ENCODE measurements around the gene REV1. TPM values are rescaled to one million over a fixed set of nuclear protein-coding genes. Genes with fewer than 3 reads are reported as not detected.

Gene REV1
- total and polyA plus RNA-seq, 2 donors (not counting 3 experiments of a cell fraction or from before 2014, with no cell fraction given), result 16.6 to 50.3 TPM

- FAIRE-seq (no peak), DNase-seq (ENCODE audit: low read depth, low spot score) (no peak)
- H2AFZ ChIP-seq (ENCODE audit: low read depth, low read length), result no peak overlapping the region
- H3K27ac ChIP-seq (ENCODE audit: insufficient read depth, low read depth, low read length), result no peak overlapping the region
- no peaks in the 10 kb centered on the region for H3K79me2 ChIP-seq (ENCODE audit: control insufficient read depth, insufficient read depth, low read length)
- H3K9me1 ChIP-seq (replicated peaks; ENCODE audit: control insufficient read depth, extremely low read depth, insufficient read depth, low read length), result no peaks in the 10 kb centered on the region
- H4K20me1 ChIP-seq (replicated peaks; ENCODE audit: control insufficient read depth, extremely low read depth, insufficient read depth, low read length), result no peaks in the 10 kb centered on the region
- TF ChIP-seq FOS (IDR thresholded peaks at IDR 0.05; ENCODE audit: borderline replicate concordance, insufficient read depth, low read length), result no peak
- TF ChIP-seq CTCF (IDR thresholded peaks at IDR 0.05; ENCODE audit: extremely low read depth in 1 of 2, insufficient read depth in 1 of 2, low read depth in 1 of 2, low read length in 2 of 2), result no peak
- no peak for TF ChIP-seq POLR2A (IDR thresholded peaks at IDR 0.05; ENCODE audit: low read depth, low read length)
- no peaks in the 10 kb centered on the region for H3K4me1 ChIP-seq (ENCODE audit: control insufficient read depth, extremely low read depth, insufficient read depth, low read length)
- no peak overlapping the region for H3K4me3 ChIP-seq (replicated peaks in 1 of 3; ENCODE audit: insufficient read depth in 1 of 3, low read depth in 1 of 3, low read length in 3 of 3)
- no peak overlapping the region for H3K9ac ChIP-seq (replicated peaks; ENCODE audit: extremely low read depth, insufficient read depth, low read length)
- CTCF ChIA-PET, result interaction anchor here (0.9 to 1.8 kb wide), 5 partner anchors 12 to 93 kb away, joined by 3 to 8 read pairs (median 5); partner anchors contain the start of genes EIF5B, REV1 and TXNDC9
- dilution Hi-C loops (cut with MboI; ENCODE audit: extremely low pct_ligation_motif_present, low sequenced_read_pairs) (no loop called here), intact Hi-C loops (cut with micrococcal nuclease) (no loop called here)
- no TSS peak for BruUV-seq (replicated peaks)
- no peak overlapping the region for H3K4me2 ChIP-seq (ENCODE audit: insufficient read depth, low read length)
- POLR2A ChIA-PET, result no interaction called here
- H3K27me3 ChIP-seq (ENCODE audit: control insufficient read depth in 2 of 2, insufficient read depth in 2 of 2, low read length in 2 of 2), result no peaks in the 10 kb centered on the region
- no peaks in the 10 kb centered on the region for H3K9me3 ChIP-seq (replicated peaks; ENCODE audit: control insufficient read depth, insufficient read depth, low read length)
- H3K36me3 ChIP-seq (ENCODE audit: control insufficient read depth in 2 of 2, extremely low read depth in 1 of 2, insufficient read depth in 2 of 2, low read length in 2 of 2), result peaks cover 34 to 36% of the 10 kb centered on the region in 2 experiments
Observed at GRCh38 chr2:99403524-99403923, 86.3 kb downstream of the REV1 start.

DNA sequence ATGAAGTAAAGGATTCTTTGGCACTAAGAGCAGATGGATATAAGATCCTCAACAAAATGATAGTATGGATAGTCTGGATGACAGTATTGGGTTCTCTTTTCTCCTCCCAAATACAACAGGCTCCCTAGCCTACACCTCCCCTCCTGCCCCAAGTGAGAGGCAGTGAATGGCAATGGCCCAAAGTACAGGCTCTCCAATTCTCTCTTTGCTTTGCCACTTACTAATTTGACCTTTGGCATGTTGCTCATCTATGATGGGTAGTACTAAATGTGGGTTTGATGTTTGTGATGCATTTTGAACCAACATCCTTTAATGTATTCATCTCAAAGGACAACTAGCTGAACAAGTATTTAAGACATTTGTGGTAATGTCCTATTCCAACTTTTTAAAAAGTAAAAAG is 86.7 kb downstream of the REV1 start:
- Histone ChIP-seq H3K4me1 (ENCODE audit: control insufficient read depth, extremely low read depth, insufficient read depth, low read length) (no peaks in the 10 kb centered on the region), H3K9me3 (replicated peaks; ENCODE audit: control insufficient read depth, insufficient read depth, low read length) (no peaks in the 10 kb centered on the region), H3K9me1 (replicated peaks; ENCODE audit: control insufficient read depth, extremely low read depth, insufficient read depth, low read length) (no peaks in the 10 kb centered on the region), H3K27ac (ENCODE audit: insufficient read depth, low read depth, low read length) (no peak overlapping the region), H3K36me3 (ENCODE audit: control insufficient read depth in 2 of 2, extremely low read depth in 1 of 2, insufficient read depth in 2 of 2, low read length in 2 of 2) (peaks cover 38% of the 10 kb centered on the region in 2 experiments), H4K20me1 (replicated peaks; ENCODE audit: control insufficient read depth, extremely low read depth, insufficient read depth, low read length) (no peaks in the 10 kb centered on the region), H3K9ac (replicated peaks; ENCODE audit: extremely low read depth, insufficient read depth, low read length) (no peak overlapping the region), H3K27me3 (ENCODE audit: control insufficient read depth in 2 of 2, insufficient read depth in 2 of 2, low read length in 2 of 2) (no peaks in the 10 kb centered on the region), H3K79me2 (ENCODE audit: control insufficient read depth, insufficient read depth, low read length) (no peaks in the 10 kb centered on the region), H3K4me3 (replicated peaks in 1 of 3; ENCODE audit: insufficient read depth in 1 of 3, low read depth in 1 of 3, low read length in 3 of 3) (no peak overlapping the region), H3K4me2 (ENCODE audit: insufficient read depth, low read length) (no peak overlapping the region), H2AFZ (ENCODE audit: low read depth, low read length) (no peak overlapping the region)
- no peak for TF ChIP-seq CTCF (IDR thresholded peaks at IDR 0.05; ENCODE audit: extremely low read depth in 1 of 2, insufficient read depth in 1 of 2, low read depth in 1 of 2, low read length in 2 of 2)
- no peak for TF ChIP-seq GATA2 (IDR thresholded peaks at IDR 0.05; ENCODE audit: insufficient read depth, insufficient read length, low read depth, low read length)
- no peak for TF ChIP-seq EZH2 (IDR thresholded peaks at IDR 0.05; ENCODE audit: borderline replicate concordance, low read depth, low read length, severe bottlenecking)
- TF ChIP-seq FOS (IDR thresholded peaks at IDR 0.05; ENCODE audit: borderline replicate concordance, insufficient read depth, low read length), result no peak
- no peak for TF ChIP-seq POLR2AphosphoS5 (IDR thresholded peaks at IDR 0.05; ENCODE audit: insufficient read depth, low read depth, low read length)
- TF ChIP-seq, protein P1, sequence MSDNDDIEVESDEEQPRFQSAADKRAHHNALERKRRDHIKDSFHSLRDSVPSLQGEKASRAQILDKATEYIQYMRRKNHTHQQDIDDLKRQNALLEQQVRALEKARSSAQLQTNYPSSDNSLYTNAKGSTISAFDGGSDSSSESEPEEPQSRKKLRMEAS (IDR thresholded peaks at IDR 0.05; ENCODE audit: insufficient read depth, insufficient read length), result no peak
- no peak for TF ChIP-seq JUN (IDR thresholded peaks at IDR 0.05; ENCODE audit: borderline replicate concordance, insufficient read depth, insufficient read length, low read depth)
- no peak for TF ChIP-seq POLR2A (IDR thresholded peaks at IDR 0.05; ENCODE audit: low read depth, low read length)
- TF ChIP-seq MYC (IDR thresholded peaks at IDR 0.05; ENCODE audit: low read depth, low read length), result no peak
- FAIRE-seq, result no peak
- POLR2A ChIA-PET, result no interaction called here
- no TSS peak for BruUV-seq (replicated peaks)
- dilution Hi-C loops (cut with MboI; ENCODE audit: extremely low pct_ligation_motif_present, low sequenced_read_pairs), result no loop called here
- DNase-seq (ENCODE audit: low read depth, low spot score), result no peak
- CTCF ChIA-PET, result interaction anchor here (0.9 to 1.8 kb wide), 5 partner anchors 12 to 93 kb away, joined by 3 to 8 read pairs (median 5); partner anchors contain the start of genes EIF5B, REV1 and TXNDC9
- intact Hi-C loops (cut with micrococcal nuclease), result no loop called here
